ENCODE measurements around the gene MCCD1. TPM values are rescaled to one million over a fixed set of nuclear protein-coding genes. Genes with fewer than 3 reads are reported as not detected.

Gene MCCD1
- polyA plus RNA-seq, 1 experiment: not detected

DNA sequence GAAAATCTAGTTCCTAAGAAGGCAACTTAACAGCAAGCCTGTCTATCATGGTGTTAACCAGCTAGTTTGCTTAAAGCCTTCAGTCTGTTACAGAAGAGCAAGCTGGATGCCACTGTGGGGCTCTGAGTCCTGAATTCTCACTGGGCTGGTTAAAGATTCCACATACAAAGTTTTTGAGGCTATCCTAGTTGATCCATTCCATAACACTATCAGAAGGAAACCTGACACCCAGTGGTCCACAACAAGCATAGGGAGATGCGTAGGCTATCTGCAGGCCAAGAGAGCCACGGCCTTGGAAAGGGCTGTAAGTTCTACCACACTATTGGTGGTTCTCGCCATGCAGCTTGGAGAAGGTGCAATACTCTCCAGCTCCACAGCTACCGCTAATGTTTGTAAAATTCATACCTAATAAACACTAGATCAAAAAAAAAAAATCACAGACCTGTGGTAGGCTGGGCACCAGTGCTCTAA is 420 bp upstream of the MCCD1 start:
- TF ChIP-seq, protein P1, sequence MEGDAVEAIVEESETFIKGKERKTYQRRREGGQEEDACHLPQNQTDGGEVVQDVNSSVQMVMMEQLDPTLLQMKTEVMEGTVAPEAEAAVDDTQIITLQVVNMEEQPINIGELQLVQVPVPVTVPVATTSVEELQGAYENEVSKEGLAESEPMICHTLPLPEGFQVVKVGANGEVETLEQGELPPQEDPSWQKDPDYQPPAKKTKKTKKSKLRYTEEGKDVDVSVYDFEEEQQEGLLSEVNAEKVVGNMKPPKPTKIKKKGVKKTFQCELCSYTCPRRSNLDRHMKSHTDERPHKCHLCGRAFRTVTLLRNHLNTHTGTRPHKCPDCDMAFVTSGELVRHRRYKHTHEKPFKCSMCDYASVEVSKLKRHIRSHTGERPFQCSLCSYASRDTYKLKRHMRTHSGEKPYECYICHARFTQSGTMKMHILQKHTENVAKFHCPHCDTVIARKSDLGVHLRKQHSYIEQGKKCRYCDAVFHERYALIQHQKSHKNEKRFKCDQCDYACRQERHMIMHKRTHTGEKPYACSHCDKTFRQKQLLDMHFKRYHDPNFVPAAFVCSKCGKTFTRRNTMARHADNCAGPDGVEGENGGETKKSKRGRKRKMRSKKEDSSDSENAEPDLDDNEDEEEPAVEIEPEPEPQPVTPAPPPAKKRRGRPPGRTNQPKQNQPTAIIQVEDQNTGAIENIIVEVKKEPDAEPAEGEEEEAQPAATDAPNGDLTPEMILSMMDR (IDR thresholded peaks at IDR 0.05; ENCODE audit: low read depth, low read length): no peak
- no peak for DNase-seq (ENCODE audit: low read depth, low spot score)
- Histone ChIP-seq H3K27ac (ENCODE audit: low read depth, low read length) (no peak overlapping the region), H3K4me3 (ENCODE audit: low read depth, low read length) (no peak overlapping the region), H3K9me3 (ENCODE audit: control insufficient read depth, insufficient read depth, low read length) (no peaks in the 10 kb centered on the region), H3K27me3 (ENCODE audit: control insufficient read depth, insufficient read depth, low read length) (no peaks in the 10 kb centered on the region)
- ChIA-PET CTCF (interaction anchor here (0.7 to 1.5 kb wide), 3 partner anchors 10 to 667 kb away, joined by 3 to 5 read pairs (median 4); no protein-coding TSS in a partner anchor), POLR2A (interaction anchor here (0.7 to 4.5 kb wide), 4 partner anchors 12 to 60 kb away, joined by 3 to 24 read pairs (median 8); partner anchors contain the start of gene DDX39B)

DNA sequence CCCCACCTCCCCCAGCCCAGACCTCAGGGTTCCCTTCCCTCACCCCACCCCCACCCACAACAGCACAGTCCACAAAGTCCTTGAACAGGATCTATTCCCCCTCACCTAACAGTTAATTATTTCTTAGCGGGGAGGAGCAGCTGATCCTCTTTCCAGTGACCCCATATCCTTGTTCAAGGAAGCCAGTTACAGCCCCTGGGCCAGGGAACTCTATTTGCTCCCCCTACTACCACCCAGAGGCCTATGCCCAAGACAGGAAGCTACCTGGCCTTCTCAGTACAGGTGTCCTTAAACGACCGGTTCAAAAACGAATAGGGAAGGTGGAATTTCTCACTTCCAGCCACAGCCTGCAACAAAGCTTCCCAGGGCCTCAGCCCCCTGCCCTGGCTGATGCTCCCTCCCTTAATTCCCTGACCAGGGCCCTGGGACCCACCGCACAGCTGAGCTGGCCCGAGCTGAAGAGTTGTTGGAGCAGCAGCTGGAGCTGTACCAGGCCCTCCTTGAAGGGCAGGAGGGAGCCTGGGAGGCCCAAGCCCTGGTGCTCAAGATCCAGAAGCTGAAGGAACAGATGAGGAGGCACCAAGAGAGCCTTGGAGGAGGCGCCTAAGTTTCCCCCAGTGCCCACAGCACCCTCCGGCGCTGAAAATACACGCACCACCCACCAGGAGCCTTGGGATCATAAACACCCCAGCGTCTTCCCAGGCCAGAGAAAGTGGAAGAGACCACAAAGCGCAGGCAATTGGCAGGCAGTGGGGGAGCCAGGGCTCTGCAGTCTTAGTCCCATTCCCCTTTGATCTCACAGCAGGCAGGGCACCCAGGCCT is 778 bp downstream of the MCCD1 start:
- Histone ChIP-seq H3K4me3 (ENCODE audit: low read depth, low read length) (no peak overlapping the region), H3K27me3 (ENCODE audit: control insufficient read depth, insufficient read depth, low read length) (no peaks in the 10 kb centered on the region), H3K9me3 (ENCODE audit: control insufficient read depth, insufficient read depth, low read length) (no peaks in the 10 kb centered on the region), H3K27ac (ENCODE audit: low read depth, low read length) (peak overlapping the region; percentile 21)
- POLR2A ChIA-PET: interaction anchor here (1.4 to 4.5 kb wide), 3 partner anchors 12 to 15 kb away, joined by 4 to 24 read pairs (median 7); partner anchors contain the start of gene DDX39B
- TF ChIP-seq, protein P1 (IDR thresholded peaks at IDR 0.05; ENCODE audit: low read depth, low read length): no peak
- DNase-seq (ENCODE audit: low read depth, low spot score): no peak
- CTCF ChIA-PET: interaction anchor here (0.7 to 2.0 kb wide), 3 partner anchors 37 to 666 kb away, joined by 3 to 4 read pairs (median 4); no protein-coding TSS in a partner anchor

DNA sequence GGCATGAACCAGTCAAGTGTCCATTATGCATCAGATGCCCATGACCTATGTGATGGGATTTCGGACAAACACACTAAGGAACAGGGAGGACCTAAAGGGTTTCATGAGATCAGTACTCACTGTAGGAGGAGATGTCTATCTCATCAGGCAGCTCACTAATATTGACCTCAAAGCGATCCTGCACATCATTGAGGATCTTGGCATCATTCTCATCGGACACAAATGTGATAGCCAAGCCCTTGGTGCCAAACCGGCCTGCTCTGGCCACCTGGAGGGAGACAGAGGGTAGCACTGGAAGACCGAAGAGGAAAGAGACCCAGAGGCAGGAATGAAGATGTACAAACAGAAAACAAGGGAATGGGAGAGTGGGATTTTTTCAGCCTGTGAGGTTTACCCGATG is 1.9 kb downstream of the MCCD1 start:
- DNase-seq (ENCODE audit: low read depth, low spot score): no peak
- no peak overlapping the region for H3K27ac ChIP-seq (ENCODE audit: low read depth, low read length)
- H3K9me3 ChIP-seq (ENCODE audit: control insufficient read depth, insufficient read depth, low read length): no peaks in the 10 kb centered on the region
- TF ChIP-seq, protein P1 (IDR thresholded peaks at IDR 0.05; ENCODE audit: low read depth, low read length): no peak
- ChIA-PET CTCF (interaction anchor here (2.0 kb wide), 1 partner anchor 38 kb away, joined by 4 read pairs; no protein-coding TSS in a partner anchor), POLR2A (interaction anchor here (2.5 kb wide), 1 partner anchor 11 kb away, joined by 12 read pairs; the partner anchor contains the start of gene DDX39B)
- no peaks in the 10 kb centered on the region for H3K27me3 ChIP-seq (ENCODE audit: control insufficient read depth, insufficient read depth, low read length)
- H3K4me3 ChIP-seq (ENCODE audit: low read depth, low read length): no peak overlapping the region

DNA sequence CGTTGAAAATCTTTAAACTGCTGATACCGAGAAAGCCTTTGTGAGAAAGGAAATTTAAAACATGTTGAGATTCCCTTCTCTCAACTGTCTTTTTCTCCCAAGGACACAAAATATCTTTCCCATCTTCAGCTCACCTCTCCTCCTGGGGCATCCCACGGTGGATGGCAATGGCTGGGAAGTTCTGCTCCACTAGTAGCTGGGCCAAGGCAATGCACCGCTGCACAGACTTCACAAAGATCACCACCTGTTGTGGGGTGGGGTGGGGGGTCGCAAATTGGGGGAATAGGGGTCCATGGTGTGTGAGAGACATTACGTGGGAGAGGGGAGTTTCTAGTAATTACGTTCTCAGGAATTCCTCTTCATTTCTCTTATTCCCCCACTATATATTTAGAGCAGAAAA is 2.4 kb downstream of the MCCD1 start:
- no peaks in the 10 kb centered on the region for H3K9me3 ChIP-seq (ENCODE audit: control insufficient read depth, insufficient read depth, low read length)
- CTCF ChIA-PET: interaction anchor here (1.0 to 2.0 kb wide), 3 partner anchors 15 to 67 kb away, joined by 3 to 5 read pairs (median 4); partner anchors contain the start of gene ATP6V1G2
- H3K27ac ChIP-seq (ENCODE audit: low read depth, low read length): no peak overlapping the region
- H3K27me3 ChIP-seq (ENCODE audit: control insufficient read depth, insufficient read depth, low read length): no peaks in the 10 kb centered on the region
- POLR2A ChIA-PET: interaction anchor here (0.9 to 2.5 kb wide), 3 partner anchors 10 to 36 kb away, joined by 3 to 12 read pairs (median 3); partner anchors contain the start of gene DDX39B
- DNase-seq (ENCODE audit: low read depth, low spot score): no peak
- H3K4me3 ChIP-seq (ENCODE audit: low read depth, low read length): no peak overlapping the region
- TF ChIP-seq, protein P1 (IDR thresholded peaks at IDR 0.05; ENCODE audit: low read depth, low read length): no peak
